Midbrain (tissue), 1 donor: ENCODE measurements around the gene EPOP.
"Not testable (repeated sequence)": the region's sequence is repeated elsewhere in the genome, so short reads cannot be mapped to it uniquely, and the experiment has no call there.

Source experiments
- DNase-seq: peaks from one replicate; lab custom pipeline; 2025; lab: John Stamatoyannopoulos, UW

Gene EPOP

DNA sequence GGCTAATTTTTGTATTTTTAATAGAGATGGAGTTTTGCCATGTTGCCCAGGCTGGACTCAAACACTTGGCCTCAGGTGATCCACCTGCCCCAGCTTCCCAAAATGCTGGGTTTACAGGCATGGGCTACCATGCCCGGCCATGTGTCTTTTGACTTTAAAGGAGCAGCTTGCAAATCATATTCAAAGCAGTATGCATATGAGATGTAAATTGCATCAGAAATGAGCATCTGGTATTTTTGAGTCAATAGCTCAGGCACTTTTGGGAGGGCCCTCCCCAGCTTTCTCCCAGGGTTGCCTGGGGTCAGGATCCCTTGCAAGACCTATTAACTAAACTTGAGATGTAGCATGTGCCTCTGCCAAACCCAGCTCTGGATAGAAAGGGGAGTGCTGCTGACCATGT lies 21.5 kb downstream of the EPOP start:
- DNase-seq, result no peak

GRCh38 chr17:38650653-38651173 lies 24.0 kb downstream of the EPOP start:
- not testable (repeated sequence) for DNase-seq

GRCh38 chr17:38637951-38638350 lies 36.8 kb downstream of the EPOP start:
- no peak for DNase-seq

DNA sequence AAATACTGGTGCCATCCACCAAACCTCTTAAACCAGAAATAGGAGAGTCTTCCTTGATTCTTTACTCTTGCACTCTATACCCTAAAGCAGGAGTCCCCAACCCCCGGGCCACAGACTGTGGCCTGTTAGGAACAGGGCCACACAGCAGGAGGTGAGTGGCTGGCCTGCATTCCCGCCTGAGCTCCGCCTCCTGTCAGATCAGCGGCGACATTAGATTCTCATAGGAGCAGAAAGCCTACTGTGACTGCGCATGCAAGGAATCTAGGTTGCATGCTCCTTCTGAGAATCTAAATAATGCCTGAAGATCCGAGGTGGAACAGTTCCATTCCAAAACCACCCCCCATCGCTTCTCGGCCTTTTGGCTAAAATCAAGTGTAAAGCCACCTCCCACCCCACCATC lies 38.7 kb downstream of the EPOP start:
- DNase-seq, result no peak

DNA sequence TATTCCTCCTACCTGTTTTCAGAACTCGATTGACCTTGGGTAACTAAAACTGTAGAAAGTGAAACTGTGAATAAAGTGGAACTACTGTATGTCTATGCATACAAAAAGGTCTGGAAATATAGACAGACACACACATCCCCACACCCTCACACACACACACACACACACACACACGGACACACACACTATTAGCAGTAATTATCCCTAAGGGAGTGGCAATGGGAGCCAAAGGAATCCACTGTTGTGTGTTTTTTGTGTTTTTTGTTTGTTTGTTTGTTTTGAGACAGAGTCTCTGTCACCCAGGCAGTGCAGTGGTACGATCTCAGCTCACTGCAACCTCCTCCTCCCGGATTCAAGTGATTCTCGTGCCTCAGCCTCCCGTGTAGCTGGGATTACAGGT lies 42.4 kb downstream of the EPOP start:
- no peak for DNase-seq

DNA sequence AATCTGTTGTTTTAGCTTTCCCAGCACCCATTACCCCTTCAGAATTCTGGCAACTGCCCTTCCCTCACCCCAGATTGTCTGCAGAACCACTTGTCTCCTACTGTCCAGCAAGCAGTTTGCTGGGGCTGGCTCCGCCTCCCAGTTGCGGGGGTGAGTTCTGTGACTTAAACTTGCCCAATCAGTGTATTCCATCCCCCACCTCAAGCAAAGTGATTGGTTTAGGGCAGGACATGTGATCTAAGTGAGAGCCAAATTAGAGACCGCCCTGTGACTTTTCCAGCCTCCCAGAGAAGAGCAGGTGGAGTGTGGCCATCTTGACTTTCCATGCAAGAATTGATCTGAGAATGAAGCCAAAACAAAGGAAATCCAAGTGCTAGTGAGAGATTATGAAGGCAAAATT lies 46.3 kb downstream of the EPOP start:
- DNase-seq, result no peak

GRCh38 chr17:38627957-38628356 lies 46.8 kb downstream of the EPOP start:
- DNase-seq, result no peak

- DNase-seq, result not testable (repeated sequence)
Observed at GRCh38 chr17:38626606-38627226, 48.0 kb downstream of the EPOP start.

- no peak for DNase-seq
Observed at GRCh38 chr17:38625482-38625881, 49.3 kb downstream of the EPOP start.

DNA sequence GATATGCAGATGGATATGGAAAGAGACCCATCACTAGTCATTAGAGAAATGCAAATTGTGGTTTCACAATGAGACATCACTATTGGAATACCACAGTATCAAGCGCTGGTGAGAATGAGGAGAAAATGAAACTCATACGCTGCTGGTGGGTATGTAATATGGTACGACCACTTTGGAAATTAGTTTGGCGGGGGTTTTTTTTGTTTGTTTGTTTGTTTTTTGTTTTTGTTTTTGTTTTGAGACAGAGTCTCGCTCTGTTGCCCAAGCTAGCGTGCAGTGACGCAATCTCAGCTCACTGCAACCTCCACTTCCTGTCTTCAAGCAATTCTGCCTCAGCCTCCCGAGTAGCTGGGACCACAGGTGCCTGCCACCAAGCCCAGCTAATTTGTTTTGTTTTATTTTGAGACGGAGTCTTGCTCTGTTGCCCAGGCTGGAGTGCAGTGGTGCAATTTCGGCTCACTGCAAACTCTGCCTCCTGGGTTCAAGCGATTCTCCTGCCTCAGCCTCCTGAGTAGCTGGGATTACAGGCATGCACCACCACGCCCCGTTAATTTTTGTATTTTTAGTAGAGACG lies 49.9 kb downstream of the EPOP start:
- not testable (repeated sequence) for DNase-seq
